GM15510 (cell line): ENCODE measurements around the gene TPRN.

ENCODE experiments used
- POLR2A ChIP-seq: IDR thresholded peaks from 3 replicates; pipeline ENCODE4 v1.6.1; 2011; ENCODE audit warnings: borderline replicate concordance; ENCODE audit not compliant: insufficient read length; ENCODE audit errors: extremely low read depth

The TPRN gene

DNA sequence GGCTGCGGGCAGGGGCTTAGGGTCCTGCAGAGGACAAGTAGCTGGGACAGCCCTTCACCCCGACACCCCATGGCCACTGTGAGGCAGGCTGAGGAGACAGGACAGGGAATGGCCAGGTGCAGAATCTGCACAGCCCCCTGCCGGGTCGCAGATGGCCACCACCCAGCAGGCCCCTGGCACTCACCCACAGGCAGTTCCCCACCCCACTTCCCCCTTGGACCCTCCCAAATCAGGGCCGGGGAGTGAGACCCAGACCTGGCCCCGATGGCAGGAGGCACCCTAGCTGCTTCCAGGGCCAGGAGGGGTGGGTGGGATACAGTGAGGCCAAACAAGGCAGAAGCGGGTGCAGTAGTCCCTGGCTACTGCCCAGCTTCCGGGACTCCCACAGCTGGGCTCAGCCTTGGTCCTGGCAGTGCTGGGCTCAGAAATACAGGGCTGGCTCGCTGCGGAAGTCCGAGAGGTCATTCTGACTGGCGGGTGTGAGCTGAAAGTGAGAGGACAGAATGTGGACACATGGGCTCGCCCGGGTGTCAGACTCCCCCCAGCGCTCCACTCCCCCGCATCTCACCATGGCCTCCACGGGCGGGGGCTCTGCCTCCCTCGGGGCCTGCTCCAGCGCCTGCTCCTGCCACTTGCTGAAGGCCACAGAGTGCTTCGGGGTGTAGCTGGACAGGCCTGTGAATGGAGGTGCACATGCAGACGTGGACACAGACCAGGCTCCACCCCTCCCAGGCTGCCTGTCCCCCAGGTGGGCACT, 8.7 kb downstream of the TPRN start:
- no peak for TF ChIP-seq POLR2A

DNA sequence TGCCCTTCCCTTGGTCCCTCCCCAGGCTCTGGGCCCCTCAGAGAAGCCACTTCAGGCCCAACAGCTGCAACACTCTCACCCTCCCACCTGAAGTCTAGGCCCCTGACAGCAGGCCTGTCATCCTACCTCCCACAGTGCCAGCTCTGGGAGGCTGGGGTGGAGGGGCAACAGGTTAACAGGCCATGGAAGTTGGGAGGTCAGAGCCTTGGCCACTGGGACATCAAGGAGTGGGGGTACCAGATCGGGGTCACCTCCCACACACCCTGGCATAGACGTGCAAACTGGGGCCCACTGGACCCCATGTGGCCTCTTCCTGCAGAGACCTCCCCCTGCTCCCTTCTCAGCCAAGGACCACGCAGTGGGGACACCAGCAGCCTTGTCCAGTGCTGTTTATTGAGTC, 9.3 kb downstream of the TPRN start:
- TF ChIP-seq POLR2A: no peak

DNA sequence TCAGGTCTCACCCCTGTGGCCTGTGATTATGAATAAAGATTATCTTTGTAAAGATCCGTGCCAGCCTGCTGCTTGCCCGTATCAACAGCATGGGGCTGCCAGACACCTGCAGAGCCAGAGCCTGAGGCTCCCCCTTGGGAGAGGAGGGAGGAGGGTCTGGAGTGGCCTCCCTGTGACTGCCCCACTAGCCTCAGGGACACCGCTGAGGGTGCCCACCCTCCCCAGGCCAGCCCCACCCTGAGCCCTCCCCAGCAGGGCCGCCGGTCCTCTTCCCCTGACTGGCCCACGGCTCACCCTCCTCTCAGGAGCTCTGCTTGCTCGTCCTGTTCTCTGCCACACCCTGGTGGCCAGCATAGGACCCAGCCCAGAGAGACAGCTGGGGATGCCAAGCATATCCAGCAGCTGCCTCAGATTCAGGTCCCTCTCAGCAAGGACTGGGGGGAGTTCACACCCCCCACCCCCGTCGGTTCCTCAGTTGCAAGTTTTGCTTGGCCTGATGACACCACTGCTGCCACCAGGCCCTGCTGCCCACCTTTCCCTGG, 10.2 kb downstream of the TPRN start:
- TF ChIP-seq POLR2A: no peak

DNA sequence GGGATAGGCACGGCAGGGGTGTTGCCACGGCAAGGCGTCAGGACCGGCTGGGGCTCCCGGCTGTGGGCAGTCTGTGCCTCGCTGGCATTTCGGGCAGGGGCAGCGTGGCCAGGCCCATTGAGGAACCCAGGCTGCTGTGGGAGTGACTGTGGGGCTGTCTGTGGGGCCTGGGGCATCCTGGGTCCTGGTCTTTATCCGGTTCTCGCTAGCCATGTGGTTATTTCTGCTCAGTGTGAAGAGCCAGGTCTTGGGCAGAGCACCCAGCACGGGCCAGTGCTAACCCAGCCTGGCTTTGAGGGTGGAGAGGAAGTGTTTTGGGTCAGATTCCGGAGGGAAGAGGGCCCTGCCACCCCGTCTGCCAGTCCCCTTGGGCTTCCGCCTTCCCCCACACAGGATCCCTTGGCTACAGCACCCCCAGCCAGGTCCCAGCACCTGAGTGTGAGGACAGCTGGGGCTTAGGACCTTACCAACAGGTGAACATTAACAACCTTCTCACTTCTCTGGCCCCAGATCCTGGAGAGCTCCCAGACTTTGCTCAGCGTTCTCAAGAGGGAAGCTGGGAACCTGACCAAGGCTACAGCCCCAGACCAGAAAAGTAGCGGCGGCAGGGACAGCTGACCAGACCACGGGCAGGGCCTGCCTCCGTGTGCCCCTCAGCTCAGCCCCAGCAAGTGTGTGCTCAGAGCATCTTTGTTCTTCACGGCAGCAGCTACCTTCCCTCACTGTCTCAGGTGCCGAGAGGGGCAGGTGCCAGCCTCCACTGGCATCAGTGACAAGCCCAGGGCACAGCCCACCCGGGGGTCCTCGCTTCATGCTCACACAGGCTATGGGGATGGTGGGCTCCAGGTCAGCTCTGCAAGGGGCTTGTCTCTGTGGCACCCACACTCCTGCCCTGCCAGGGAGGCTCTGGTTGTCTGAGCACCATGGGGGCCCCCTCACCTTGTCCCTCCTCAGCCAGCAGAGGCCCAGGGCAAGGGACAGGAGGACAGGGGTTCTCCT, 10.9 kb downstream of the TPRN start:
- no peak for TF ChIP-seq POLR2A

DNA sequence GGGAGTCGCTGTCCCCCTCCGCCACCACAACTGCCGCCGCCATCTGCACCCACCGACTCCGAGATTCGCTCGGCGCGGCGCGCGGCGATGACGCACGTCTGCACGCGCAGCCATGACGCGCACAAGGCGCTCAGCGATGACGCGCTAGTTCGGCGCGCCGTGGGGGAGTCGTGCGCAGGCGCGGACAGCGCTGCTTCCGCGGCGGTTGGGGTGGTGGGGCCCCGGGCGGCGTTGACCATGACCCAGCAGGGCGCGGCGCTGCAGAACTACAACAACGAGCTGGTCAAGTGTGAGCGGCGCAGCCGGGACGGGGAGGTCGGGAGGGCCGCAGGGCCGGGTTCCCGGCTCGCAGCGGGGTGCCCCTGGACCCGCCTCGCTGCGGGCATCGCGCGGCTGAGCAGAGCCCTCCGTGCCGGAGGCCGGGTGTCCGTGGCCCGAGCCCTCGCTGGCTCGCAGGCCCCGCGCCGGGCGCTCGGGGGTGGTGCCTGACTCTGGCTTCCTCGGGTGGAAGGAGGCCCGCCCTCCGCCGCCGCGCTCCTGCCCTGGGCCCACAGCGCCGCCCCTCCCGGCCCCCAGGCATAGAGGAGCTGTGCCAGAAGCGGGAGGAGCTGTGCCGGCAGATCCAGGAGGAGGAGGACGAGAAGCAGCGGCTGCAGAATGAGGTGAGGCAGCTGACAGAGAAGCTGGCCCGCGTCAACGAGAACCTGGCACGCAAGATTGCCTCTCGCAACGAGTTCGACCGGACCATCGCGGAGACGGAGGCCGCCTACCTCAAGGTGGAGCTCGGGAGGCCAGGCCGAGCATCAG, 11.8 kb downstream of the TPRN start, which contains the start of the genes ANAPC2 and SSNA1:
ANAPC2 (minus strand) TSS at position 71 of the 807 bp plus-strand sequence; CDS start at position 43, 28 bp downstream.
SSNA1 (plus strand) TSS at position 187 of the 807 bp plus-strand sequence; CDS start at position 238, 51 bp downstream.
- peak; percentile 96 for TF ChIP-seq POLR2A

DNA sequence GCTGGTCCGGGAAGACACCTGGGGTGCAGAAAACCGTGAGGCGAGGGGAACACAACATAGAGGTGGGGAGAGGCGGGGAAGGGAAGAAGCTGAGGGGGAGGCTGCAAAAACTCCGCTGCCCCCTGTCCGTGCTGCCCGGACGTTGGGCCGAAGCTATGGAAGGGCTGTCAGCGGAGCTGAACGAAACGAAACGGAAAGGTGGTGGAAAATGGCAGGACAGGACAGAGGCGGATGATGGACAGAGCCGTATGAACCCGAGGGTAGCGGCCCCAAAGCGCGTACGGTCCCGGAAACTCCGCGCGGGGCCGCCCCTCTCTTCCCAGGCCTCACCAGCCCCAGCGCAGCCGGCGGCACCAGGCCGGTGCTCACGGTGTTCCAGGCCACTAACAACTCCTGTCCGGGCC, 12.5 kb downstream of the TPRN start:
- TF ChIP-seq POLR2A: no peak

DNA sequence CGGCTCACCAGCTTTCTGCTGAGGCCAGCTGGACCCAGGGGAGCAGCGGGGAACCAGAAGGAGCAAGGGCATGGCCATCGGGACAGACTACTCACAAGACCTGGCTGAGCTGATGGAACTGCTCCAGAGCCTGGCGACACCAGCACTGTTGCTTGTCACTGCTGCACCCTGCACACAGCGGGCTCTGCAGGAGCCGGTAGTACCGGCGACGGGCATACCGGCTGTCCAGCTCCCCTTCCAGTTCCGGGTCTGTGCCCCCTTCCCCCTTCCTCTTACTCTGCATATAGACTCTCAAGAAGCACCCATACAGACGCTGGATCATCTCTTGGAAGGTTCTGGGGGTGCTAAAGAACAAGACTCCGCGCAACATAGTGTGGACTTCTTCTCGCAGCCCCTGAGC, 13.2 kb downstream of the TPRN start:
- no peak for TF ChIP-seq POLR2A

DNA sequence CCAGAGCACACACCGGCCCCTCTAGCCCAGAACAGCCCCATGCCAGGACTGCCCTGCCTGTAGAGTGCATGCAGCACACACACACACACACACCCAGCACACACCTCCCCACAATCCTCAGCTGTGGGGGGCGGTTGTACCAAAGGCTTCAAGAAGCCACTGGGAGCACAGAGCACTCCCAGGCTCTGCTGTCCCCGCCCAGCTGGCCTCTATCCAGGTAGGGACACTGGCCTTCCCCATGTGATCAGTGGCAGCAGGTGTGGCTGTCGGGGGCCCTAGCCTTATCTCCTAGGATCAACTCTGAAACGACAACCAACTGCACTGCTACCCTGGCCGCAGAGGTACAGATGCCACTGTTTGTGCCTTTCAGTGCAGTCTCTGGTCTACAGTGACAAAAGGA, 14.2 kb downstream of the TPRN start:
- TF ChIP-seq POLR2A: no peak

DNA sequence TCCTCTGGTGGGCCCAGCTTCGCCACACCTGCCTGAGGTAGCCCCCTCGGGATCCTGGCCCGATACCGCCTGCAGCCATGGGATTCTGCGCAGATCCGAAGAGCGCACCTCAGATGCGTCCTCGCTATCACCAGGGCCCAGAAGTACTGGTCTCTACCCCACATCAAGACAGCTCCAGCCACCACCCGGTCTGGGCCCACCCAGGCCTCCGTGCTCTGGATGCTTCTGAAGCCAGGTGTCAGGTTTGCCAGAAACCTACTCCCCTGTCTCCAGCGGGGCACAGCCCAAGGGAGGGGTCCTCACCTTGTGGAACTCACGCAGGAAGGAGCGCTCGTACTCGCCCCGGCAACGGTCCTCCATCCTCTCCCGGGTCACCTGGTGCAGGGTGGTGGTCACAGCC, 14.6 kb downstream of the TPRN start:
- TF ChIP-seq POLR2A: no peak

DNA sequence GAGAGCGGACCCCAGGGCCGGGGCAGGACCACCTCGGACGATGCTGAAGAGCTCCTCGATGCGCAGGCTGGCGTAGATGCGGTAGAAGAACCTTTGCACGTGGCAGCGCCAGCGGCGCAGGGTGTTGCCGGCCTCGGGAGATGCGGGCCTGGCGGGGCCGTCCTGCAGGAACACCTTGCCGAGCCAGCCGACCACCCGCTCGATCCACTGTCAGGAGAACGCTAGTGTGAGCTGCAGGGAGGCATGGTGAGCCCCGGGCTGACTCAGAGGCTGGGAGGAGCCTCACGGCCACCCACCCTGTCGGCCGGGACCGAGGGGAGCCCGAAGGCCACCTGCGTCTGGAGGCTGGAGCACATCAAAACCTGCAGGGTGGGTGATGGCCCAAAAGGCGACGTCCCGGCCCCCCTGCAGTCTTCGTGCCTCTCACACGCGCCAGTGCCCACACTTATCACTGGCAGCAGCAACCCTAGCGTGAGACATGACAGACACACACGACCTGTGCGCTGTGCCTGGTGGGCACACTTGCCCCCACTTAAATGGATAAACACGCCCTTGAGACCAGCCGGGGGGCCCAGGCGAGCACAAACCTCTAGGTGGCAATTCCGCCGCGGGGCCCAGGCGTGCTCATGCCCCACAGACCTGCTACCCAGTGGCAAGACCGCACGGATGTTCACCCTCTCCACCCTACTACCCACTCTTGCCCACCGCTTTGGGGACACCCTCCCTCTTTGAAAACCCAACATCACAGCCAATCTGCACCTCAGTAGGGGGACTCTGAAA, 15.5 kb downstream of the TPRN start:
- no peak for TF ChIP-seq POLR2A

DNA sequence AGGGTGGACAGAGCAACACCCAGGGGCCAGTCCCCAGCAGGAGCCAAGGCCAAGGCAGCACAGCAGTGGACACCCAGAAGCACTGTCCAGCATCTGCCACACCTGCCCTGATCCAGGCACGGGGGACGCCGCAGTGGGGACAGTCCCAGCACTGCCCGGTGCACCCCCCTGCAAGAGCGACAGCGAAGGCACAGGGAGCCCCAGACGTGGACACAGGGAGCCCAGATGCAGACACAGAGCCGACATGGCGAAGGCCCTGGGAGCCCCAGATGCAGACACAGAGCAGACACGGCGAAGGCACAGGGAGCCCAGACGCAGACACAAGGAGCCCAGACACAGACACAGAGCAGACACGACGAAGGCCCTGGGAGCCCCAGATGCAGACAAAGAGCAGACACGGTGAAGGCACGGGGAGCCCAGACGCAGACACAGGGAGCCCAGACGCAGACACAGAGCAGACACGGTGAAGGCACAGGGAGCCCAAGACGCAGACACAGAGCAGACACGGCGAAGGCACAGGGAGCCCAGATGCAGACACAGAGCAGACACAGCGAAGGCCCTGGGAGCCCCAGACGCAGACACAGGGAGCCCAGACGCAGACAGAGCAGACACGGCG, 16.5 kb downstream of the TPRN start:
- no peak for TF ChIP-seq POLR2A

DNA sequence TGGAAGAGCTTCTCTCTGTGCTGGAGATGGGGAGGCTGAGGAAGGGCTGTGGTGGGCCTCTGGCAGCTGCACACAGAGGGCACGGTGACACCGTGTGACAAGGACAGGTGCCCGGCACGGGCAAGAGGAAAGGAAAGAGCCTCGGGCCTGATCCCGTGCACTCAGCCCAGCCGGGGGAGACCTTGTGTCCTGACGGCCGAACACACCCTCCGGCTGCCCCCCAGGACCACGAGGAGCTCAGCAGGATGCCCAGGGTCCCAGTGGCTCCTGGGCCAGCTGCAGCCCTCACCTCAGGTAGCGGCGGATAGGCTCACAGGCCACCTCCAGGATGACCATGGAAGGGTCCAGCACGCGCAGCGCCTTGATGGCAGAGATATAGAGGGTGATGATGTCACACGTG, 17.7 kb downstream of the TPRN start:
- no peak for TF ChIP-seq POLR2A

DNA sequence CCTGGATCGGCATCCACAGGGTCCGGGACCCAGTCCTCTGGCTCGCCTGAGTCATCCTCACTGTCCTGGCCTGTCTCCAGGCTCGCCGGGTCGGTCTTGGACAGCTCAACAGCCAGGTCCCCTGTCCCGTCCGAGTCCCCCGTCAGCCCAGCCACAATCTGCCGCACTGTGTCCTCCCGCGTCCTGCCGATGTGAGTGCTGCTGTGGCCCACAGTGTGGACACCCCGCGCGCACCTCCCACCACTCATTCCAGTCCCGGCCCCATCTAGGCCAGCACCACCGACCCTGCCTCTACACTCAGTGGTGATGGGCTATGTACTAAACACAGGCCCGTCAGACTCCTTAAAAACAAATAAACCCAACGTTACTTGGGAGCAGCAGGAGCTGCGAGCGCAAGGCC, 18.9 kb downstream of the TPRN start:
- no peak for TF ChIP-seq POLR2A
